HCT116 (cell line): ENCODE data around the gene SLC10A4. TPM values are rescaled to one million over a fixed set of nuclear protein-coding genes. Genes with fewer than 3 reads are reported as not detected.
A peak's percentile ranks its signal among the peaks of the same experiment; 100 is the strongest.

Experiments
- ATAC-seq: fragments of 200-7000 bp; cut with Tn5 transposase; 2 replicates; pipeline ENCODE4 v1.9.1; 2020; ENCODE audit warnings: mild to moderate bottlenecking, moderate library complexity
- BruUV-seq: library from RNA; stranded (reverse); fragments of 400-500 nt; replicated peaks from 2 replicates; lab custom pipeline; 2021; lab: Mats Ljungman, UMichigan
- CTCF ChIA-PET: fragments of 300-600 bp; sonication (Branson Sonifier 250); formaldehyde crosslinking; loops from one replicate; lab custom pipeline; 2021; ENCODE audit warnings: antibody characterized with exemption; lab: Charles Lee
- POLR2A ChIA-PET: fragments of 300-600, 350-600 bp; sonication (Branson Sonifier 250); formaldehyde crosslinking; loops from one replicate; lab custom pipeline; 2021; ENCODE audit warnings: antibody characterized with exemption; lab: Charles Lee
- RAD21 ChIA-PET, 2 experiments: fragments of 300-600 bp; sonication (Branson Sonifier 250); formaldehyde crosslinking; loops; one replicate each; lab custom pipeline; 2023; ENCODE audit warnings: low total read pairs in 2 of 2; ENCODE audit not compliant: uncharacterized antibody in 2 of 2, unreplicated experiment in 2 of 2, low non-redundant PET in 1 of 2; lab: Charles Lee
- DNase-seq: peaks from one replicate; pipeline ENCODE4 v3.0.0-alpha.2; 2010; ENCODE audit warnings: low read depth, low spot score
- H2AFZ ChIP-seq: fragments of 200-600 bp; shearing (Covaris generic), sonication (generic); 2 replicates; pipeline ENCODE4 v1.6.1; 2017; ENCODE audit warnings: low read depth, mixed run types, mixed read lengths, antibody characterized with exemption, low read length; ENCODE audit not compliant: poor library complexity, severe bottlenecking
- H3K27ac ChIP-seq: 2 replicates; pipeline ENCODE4 v1.5.1; 2012; ENCODE audit warnings: low read depth, low read length
- H3K27me3 ChIP-seq: fragments of 200-600 bp; sonication (generic); 2 replicates; pipeline ENCODE4 v1.6.1; 2016; ENCODE audit warnings: mixed run types, low read length, mixed read lengths; ENCODE audit not compliant: insufficient read depth
- H3K36me3 ChIP-seq, 2 experiments: fragments of 200-500 bp in 1 of 2; fragments of 200-600 bp in 1 of 2; sonication (Bioruptor generic) in 1 of 2; sonication (generic) in 1 of 2; 2 replicates each; pipeline versions ENCODE4 v1.5.1 to v1.6.1; 2014 to 2016; ENCODE audit warnings: low read length in 2 of 2, inconsistent platforms in 1 of 2, mixed read lengths in 1 of 2, mixed run types in 1 of 2; ENCODE audit not compliant: insufficient read depth in 2 of 2, control insufficient read depth in 1 of 2
- H3K4me1 ChIP-seq, 2 experiments: fragments of 200-600 bp in 1 of 2; sonication (generic) in 1 of 2; 2 replicates each; pipeline versions ENCODE4 v1.5.1 to v1.6.1; 2012 to 2017; ENCODE audit warnings: low read length in 2 of 2, inconsistent platforms in 1 of 2, mild to moderate bottlenecking in 1 of 2, mixed read lengths in 1 of 2, mixed run types in 1 of 2, moderate library complexity in 1 of 2; ENCODE audit not compliant: insufficient read depth in 2 of 2, control insufficient read depth in 1 of 2
- H3K4me2 ChIP-seq: fragments of 200-600 bp; sonication (generic); 2 replicates; pipeline ENCODE4 v1.6.1; 2017; ENCODE audit warnings: mixed run types, low read length, mixed read lengths
- H3K4me3 ChIP-seq, 2 experiments: fragments of 200-600 bp in 1 of 2; sonication (generic) in 1 of 2; replicated peaks in 1 of 2; 2 replicates each; pipeline ENCODE4 v1.5.1; 2011 to 2016; ENCODE audit warnings: low read length in 2 of 2, control low read depth in 1 of 2, low read depth in 1 of 2, mild to moderate bottlenecking in 1 of 2, mixed read lengths in 1 of 2, mixed run types in 1 of 2
- H3K79me2 ChIP-seq: fragments of 200-600 bp; sonication (generic); 2 replicates; pipeline ENCODE4 v1.6.1; 2017; ENCODE audit warnings: mild to moderate bottlenecking, mixed run types, low read length, moderate library complexity, mixed read lengths; ENCODE audit not compliant: insufficient read depth
- H3K9ac ChIP-seq: fragments of 200-600 bp; sonication (generic); 2 replicates; pipeline ENCODE4 v1.6.1; 2016; ENCODE audit warnings: low read length, mixed read lengths
- H3K9me2 ChIP-seq: fragments of 200-600 bp; sonication (generic), shearing (Covaris generic); 2 replicates; pipeline ENCODE4 v1.6.1; 2017; ENCODE audit warnings: mixed run types, mild to moderate bottlenecking, moderate library complexity; ENCODE audit not compliant: insufficient read depth
- H3K9me3 ChIP-seq, 2 experiments: fragments of 200-500 bp in 1 of 2; fragments of 200-600 bp in 1 of 2; sonication (Bioruptor generic) in 1 of 2; sonication (generic) in 1 of 2; 2 replicates each; pipeline ENCODE4 v1.6.1; 2014 to 2017; ENCODE audit warnings: low read length in 2 of 2, mixed read lengths in 2 of 2, inconsistent platforms in 1 of 2, low read depth in 1 of 2, mild to moderate bottlenecking in 1 of 2, mixed run types in 1 of 2, moderate library complexity in 1 of 2; ENCODE audit not compliant: control insufficient read depth in 1 of 2, insufficient read depth in 1 of 2
- H4K20me1 ChIP-seq: fragments of 200-600 bp; sonication (generic), shearing (Covaris generic); 2 replicates; pipeline ENCODE4 v1.6.1; 2017; ENCODE audit warnings: mixed run types, mild to moderate bottlenecking, moderate library complexity; ENCODE audit not compliant: insufficient read depth
- ATF3 ChIP-seq: IDR thresholded peaks from 2 replicates; pipeline ENCODE4 v1.6.1; 2012
- CBX3 ChIP-seq: IDR thresholded peaks from 2 replicates; pipeline ENCODE4 v1.6.1; 2012; ENCODE audit warnings: low read depth
- CTCF ChIP-seq, 3 experiments: fragments of 200-600 bp in 1 of 3; sonication (generic) in 1 of 3; IDR thresholded peaks in 2 of 3; conservative IDR thresholded peaks in 1 of 3; 2 replicates each; pipeline ENCODE4 v1.5.1; 2012 to 2017; ENCODE audit warnings: low read depth in 2 of 3, low read length in 2 of 3, antibody characterized with exemption in 1 of 3, borderline replicate concordance in 1 of 3, control low read depth in 1 of 3, mild to moderate bottlenecking in 1 of 3, mixed read lengths in 1 of 3, mixed run types in 1 of 3, moderate library complexity in 1 of 3; ENCODE audit not compliant: insufficient read depth in 1 of 3
- FOSL1 ChIP-seq: IDR thresholded peaks from 2 replicates; pipeline ENCODE4 v1.6.1; 2012; ENCODE audit warnings: low read depth
- MAX ChIP-seq: IDR thresholded peaks from 2 replicates; pipeline ENCODE4 v1.6.1; 2012
- POLR2AphosphoS5 ChIP-seq: IDR thresholded peaks from 2 replicates; pipeline ENCODE4 v1.6.1; 2011; ENCODE audit warnings: mild to moderate bottlenecking, low read depth, low read length, moderate library complexity
- RAD21 ChIP-seq: IDR thresholded peaks from 2 replicates; pipeline ENCODE4 v1.6.1; 2012; ENCODE audit warnings: low read depth, mild to moderate bottlenecking
- SIN3A ChIP-seq: IDR thresholded peaks from 2 replicates; pipeline ENCODE4 v1.6.1; 2012; ENCODE audit warnings: low read depth
- TCF7L2 ChIP-seq: IDR thresholded peaks from 2 replicates; pipeline ENCODE4 v1.7.0; 2011; ENCODE audit warnings: borderline replicate concordance, inconsistent platforms; ENCODE audit not compliant: insufficient read depth, insufficient read length; ENCODE audit errors: extremely low read depth
- ZFX ChIP-seq: fragments of 450-650 bp; IDR thresholded peaks from 2 replicates; pipeline ENCODE4 v1.6.1; 2017
- ZNF274 ChIP-seq: fragments of 200-500 bp; sonication (Bioruptor generic); IDR thresholded peaks from 2 replicates; pipeline ENCODE4 v1.6.1; 2014; ENCODE audit warnings: mild to moderate bottlenecking, low read depth, low read length, inconsistent platforms
- intact Hi-C: fragments of 100-400 bp; cut with micrococcal nuclease; formaldehyde crosslinking; loops from 2 replicates; pipeline ENCODE4 v1.10.0; 2022
- total RNA-seq: library from RNA; stranded (reverse); gene quantifications from one replicate; pipeline ENCODE4 v1.2.1, GENCODE V29; 2021; ENCODE audit not compliant: unreplicated experiment

SLC10A4 gene
- total RNA-seq, 1 experiment from 2014 or later: 8.4 TPM

GRCh38 chr4:48481581-48481980 is 1.6 kb upstream of the SLC10A4 start:
- CTCF ChIA-PET: no interaction called here
- no peak overlapping the region for H2AFZ ChIP-seq
- no peak for ATAC-seq
- TF ChIP-seq RAD21 (no peak), ZNF274 (no peak), ATF3 (no peak), TCF7L2 (no peak), MAX (no peak), POLR2AphosphoS5 (no peak), FOSL1 (no peak)
- TF ChIP-seq, all 23 proteins: peak for 0
- POLR2A ChIA-PET: no interaction called here
- intact Hi-C loops: no loop called here
- H3K4me2 ChIP-seq: no peak overlapping the region
- no peaks in the 10 kb centered on the region for H4K20me1 ChIP-seq
- no peaks in the 10 kb centered on the region for H3K27me3 ChIP-seq
- peaks cover 4% of the 10 kb centered on the region; the same call in 1 of the 2 replicates for H3K79me2 ChIP-seq
- H3K27ac ChIP-seq: no peak overlapping the region
- H3K4me1 ChIP-seq: peaks cover 2 to 15% of the 10 kb centered on the region in 2 experiments; a peak in 3 of 4 replicates
- no peaks in the 10 kb centered on the region for H3K9me2 ChIP-seq
- H3K9ac ChIP-seq: no peak overlapping the region
- no peaks in the 10 kb centered on the region for H3K36me3 ChIP-seq
- H3K4me3 ChIP-seq: no peak overlapping the region
- no TSS peak for BruUV-seq
- RAD21 ChIA-PET: no interaction called here
- DNase-seq: no peak
- H3K9me3 ChIP-seq: no peaks in the 10 kb centered on the region

- BruUV-seq: no TSS peak
- Histone ChIP-seq H3K27me3 (no peaks in the 10 kb centered on the region), H3K36me3 (0 out of 4 replicates have a peak, but pooled peaks cover 0 to 2% of the 10 kb centered on the region in 2 experiments), H3K79me2 (peaks cover 4% of the 10 kb centered on the region; the same call in 1 of the 2 replicates), H3K4me1 (peaks cover 2 to 15% of the 10 kb centered on the region in 2 experiments; a peak in 3 of 4 replicates), H3K4me3 (peak overlapping the region; percentile 46 to 61), H3K9me2 (no peaks in the 10 kb centered on the region), H3K27ac (peak overlapping the region; percentile 59; the same call in 1 of the 2 replicates), H3K9ac (peak overlapping the region; percentile 62), H3K9me3 (no peaks in the 10 kb centered on the region), H3K4me2 (peak overlapping the region; percentile 74), H4K20me1 (no peaks in the 10 kb centered on the region), H2AFZ (no peak overlapping the region)
- CTCF ChIA-PET: no interaction called here
- RAD21 ChIA-PET: no interaction called here
- intact Hi-C loops: no loop called here
- peak; percentile 77 for ATAC-seq
- TF ChIP-seq CTCF (IDR thresholded peaks at IDR 0.05 in 2 of 3, conservative IDR thresholded peaks at IDR 0.05 in 1 of 3; ENCODE audit: borderline replicate concordance in 1 of 3, insufficient read depth in 1 of 3, low read depth in 2 of 3, low read length in 2 of 3) (0 out of 6 replicates have a peak, but pooled peaks of 1 of the 3 experiments have one; percentile 8), ZFX (peak; percentile 73; the same call in 1 of the 2 replicates), CBX3 (no peak), MAX (peak; percentile 48; the same call in 1 of the 2 replicates), SIN3A (0 out of 2 replicates have a peak, but pooled peaks have one; percentile 22), FOSL1 (no peak)
- no peak for DNase-seq
- POLR2A ChIA-PET: no interaction called here
Observed at GRCh38 chr4:48483777-48484493, 792 bp downstream of the SLC10A4 start.
